Nephron (organoid): ENCODE data around the gene MLXIP.

Experiments used
- H3K27ac Mint-ChIP-seq, 3 experiments: 2 replicates each; pipeline ENCODE4 v1.8.0; 2020; ENCODE audit warnings: mixed read lengths in 3 of 3, mild to moderate bottlenecking in 2 of 3, moderate library complexity in 1 of 3
- H3K27me3 Mint-ChIP-seq: 2 replicates; pipeline ENCODE4 v1.8.0; 2021; ENCODE audit warnings: low read depth, mild to moderate bottlenecking, moderate library complexity, mixed read lengths
- H3K36me3 Mint-ChIP-seq: 2 replicates; pipeline ENCODE4 v1.8.0; 2020; ENCODE audit warnings: low read depth, mixed read lengths
- H3K4me1 Mint-ChIP-seq: 2 replicates; pipeline ENCODE4 v1.8.0; 2020; ENCODE audit warnings: mixed read lengths
- H3K4me3 Mint-ChIP-seq, 3 experiments: 2 replicates each; pipeline ENCODE4 v1.8.0; 2020; ENCODE audit warnings: mild to moderate bottlenecking in 3 of 3, mixed read lengths in 3 of 3, moderate library complexity in 2 of 3
- H3K9me3 Mint-ChIP-seq: 2 replicates; pipeline ENCODE4 v1.8.0; 2020; ENCODE audit warnings: mixed read lengths
- CTCF ChIP-seq, 3 experiments: fragments of 200-600 bp; sonication (generic); IDR thresholded peaks; one replicate each; pipeline ENCODE4 v1.5.0; 2021; ENCODE audit warnings: antibody characterized with exemption in 3 of 3; ENCODE audit not compliant: unreplicated experiment in 3 of 3

The MLXIP gene

DNA sequence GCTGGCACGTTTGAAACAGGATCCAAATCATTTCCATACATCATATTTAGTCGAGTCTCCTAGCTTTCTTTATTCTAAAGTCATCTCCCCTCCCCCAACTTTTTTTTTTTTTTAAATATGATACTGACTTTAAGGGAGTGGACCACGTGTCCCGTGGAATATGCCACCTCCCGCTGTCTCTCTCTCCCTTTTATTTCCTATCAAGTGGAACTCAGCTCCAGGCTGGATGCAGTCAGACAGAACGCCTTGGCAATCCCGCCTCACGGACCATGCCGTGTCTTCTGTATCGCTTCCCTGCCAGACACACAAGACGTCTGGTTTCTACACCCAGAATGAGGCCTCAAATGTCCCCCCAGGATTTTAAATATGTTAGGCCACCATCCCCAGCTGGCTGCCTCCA, 35.6 kb upstream of the MLXIP start:
- H3K27ac Mint-ChIP-seq, result peak overlapping the region; percentile 80 to 93 (median 91)
- H3K27me3 Mint-ChIP-seq, result no peaks in the 10 kb centered on the region
- H3K4me3 Mint-ChIP-seq, result peak overlapping the region in 1 of 3 experiments; percentile 16
- H3K36me3 Mint-ChIP-seq, result peaks cover 45% of the 10 kb centered on the region
- no peaks in the 10 kb centered on the region for H3K9me3 Mint-ChIP-seq
- H3K4me1 Mint-ChIP-seq, result peaks cover 12% of the 10 kb centered on the region
- no peak for TF ChIP-seq CTCF (IDR thresholded peaks at IDR 0.05; ENCODE audit: unreplicated experiment in 3 of 3)

- H3K27me3 Mint-ChIP-seq, result no peaks in the 10 kb centered on the region
- TF ChIP-seq CTCF (IDR thresholded peaks at IDR 0.05; ENCODE audit: unreplicated experiment in 3 of 3), result no peak
- no peak overlapping the region for H3K4me3 Mint-ChIP-seq
- H3K4me1 Mint-ChIP-seq, result peaks cover 12% of the 10 kb centered on the region
- H3K9me3 Mint-ChIP-seq, result no peaks in the 10 kb centered on the region
- H3K27ac Mint-ChIP-seq, result no peak overlapping the region
- peaks cover 48% of the 10 kb centered on the region for H3K36me3 Mint-ChIP-seq
These were observed 35.1 kb upstream of the MLXIP start for GRCh38 chr12:122043476-122043875.

DNA sequence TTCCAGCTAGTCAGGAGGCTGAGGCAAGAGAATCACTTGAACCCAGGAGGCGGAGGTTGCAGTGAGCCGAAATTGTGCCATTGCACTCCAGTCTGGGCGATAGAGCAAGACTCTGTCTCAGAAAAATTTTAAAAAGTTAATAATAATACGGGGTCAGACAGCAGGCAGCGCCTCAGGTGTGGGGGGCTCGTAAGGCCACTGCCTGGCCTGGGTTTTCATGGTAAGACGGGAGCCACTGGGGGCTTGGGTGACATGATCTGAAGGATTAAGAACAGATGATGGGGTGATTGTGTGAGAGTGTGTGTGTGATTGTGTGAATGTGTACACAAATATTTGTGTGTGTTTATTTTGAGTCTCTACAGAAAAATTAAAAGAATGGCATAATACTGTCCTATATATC, 33.3 kb upstream of the MLXIP start:
- peaks cover 12% of the 10 kb centered on the region for H3K4me1 Mint-ChIP-seq
- TF ChIP-seq CTCF (IDR thresholded peaks at IDR 0.05; ENCODE audit: unreplicated experiment in 3 of 3), result no peak
- H3K27me3 Mint-ChIP-seq, result no peaks in the 10 kb centered on the region
- H3K36me3 Mint-ChIP-seq, result peaks cover 54% of the 10 kb centered on the region
- H3K27ac Mint-ChIP-seq, result no peak overlapping the region
- no peaks in the 10 kb centered on the region for H3K9me3 Mint-ChIP-seq
- H3K4me3 Mint-ChIP-seq, result no peak overlapping the region

- TF ChIP-seq CTCF (IDR thresholded peaks at IDR 0.05; ENCODE audit: unreplicated experiment in 3 of 3), result no peak
- H3K4me3 Mint-ChIP-seq, result no peak overlapping the region
- no peak overlapping the region for H3K27ac Mint-ChIP-seq
- H3K27me3 Mint-ChIP-seq, result no peaks in the 10 kb centered on the region
- peaks cover 48% of the 10 kb centered on the region for H3K36me3 Mint-ChIP-seq
- H3K4me1 Mint-ChIP-seq, result peaks cover 8% of the 10 kb centered on the region
- H3K9me3 Mint-ChIP-seq, result no peaks in the 10 kb centered on the region
These were observed 32.4 kb upstream of the MLXIP start for GRCh38 chr12:122046145-122046544.

- Mint-ChIP-seq H3K9me3 (no peaks in the 10 kb centered on the region), H3K27ac (peak overlapping the region in 1 of 3 experiments; percentile 63), H3K36me3 (peaks cover 38% of the 10 kb centered on the region), H3K4me3 (no peak overlapping the region), H3K4me1 (peaks cover under 1% of the 10 kb centered on the region), H3K27me3 (no peaks in the 10 kb centered on the region)
- TF ChIP-seq CTCF (IDR thresholded peaks at IDR 0.05; ENCODE audit: unreplicated experiment in 3 of 3), result no peak
These were observed 30.4 kb upstream of the MLXIP start for GRCh38 chr12:122048151-122048550.

DNA sequence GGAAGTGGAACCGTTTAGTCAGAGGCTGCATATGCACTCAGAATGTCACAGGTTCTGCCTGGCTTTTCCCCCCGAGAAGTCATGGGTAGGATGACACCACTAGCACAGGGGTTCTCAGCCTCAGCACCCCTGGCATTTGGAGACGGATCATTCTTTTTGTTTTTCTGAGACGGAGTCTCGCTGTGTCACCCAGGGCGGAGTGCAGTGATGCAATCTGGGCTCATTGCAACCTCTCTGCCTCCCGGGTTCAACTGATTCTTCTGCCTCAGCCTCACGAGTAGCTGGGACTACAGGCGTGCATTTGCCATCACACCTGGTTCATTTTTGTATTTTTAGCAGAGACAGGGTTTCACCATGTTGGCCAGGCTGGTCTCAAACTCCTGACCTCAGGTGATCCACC, 28.7 kb upstream of the MLXIP start:
- Mint-ChIP-seq H3K36me3 (peaks cover 28% of the 10 kb centered on the region), H3K4me3 (no peak overlapping the region), H3K27me3 (no peaks in the 10 kb centered on the region), H3K4me1 (peaks cover 5% of the 10 kb centered on the region), H3K9me3 (no peaks in the 10 kb centered on the region), H3K27ac (no peak overlapping the region)
- no peak for TF ChIP-seq CTCF (IDR thresholded peaks at IDR 0.05; ENCODE audit: unreplicated experiment in 3 of 3)
